Left ventricle myocardium inferior (tissue), 1 donor: Measurements from ENCODE around the gene CHCHD6. TPM values are rescaled to one million over a fixed set of nuclear protein-coding genes. Genes with fewer than 3 reads are reported as not detected.

ENCODE experiments used
- DNase-seq: peaks from one replicate; pipeline ENCODE4 v3.0.0-alpha.2; 2020
- H3K27ac ChIP-seq: fragments of 200-600 bp; replicated peaks from 2 replicates; pipeline ENCODE4 v1.8.0; 2021
- H3K27me3 ChIP-seq: fragments of 200-600 bp; 2 replicates; pipeline ENCODE4 v1.8.0; 2021; ENCODE audit warnings: low read depth
- H3K36me3 ChIP-seq: fragments of 200-600 bp; 2 replicates; pipeline ENCODE4 v1.8.0; 2021
- H3K4me1 ChIP-seq: fragments of 200-600 bp; 2 replicates; pipeline ENCODE4 v1.8.0; 2021
- H3K4me3 ChIP-seq: fragments of 200-600 bp; 2 replicates; pipeline ENCODE4 v1.8.0; 2021; ENCODE audit warnings: mild to moderate bottlenecking, moderate library complexity
- H3K9me3 ChIP-seq: fragments of 200-600 bp; replicated peaks from 2 replicates; pipeline ENCODE4 v1.8.0; 2021
- intact Hi-C: fragments of 100-400 bp; cut with micrococcal nuclease; formaldehyde crosslinking; loops from one replicate; pipeline ENCODE4 v1.11.0; 2022
- total RNA-seq: library from RNA; stranded (reverse); fragmentation: NEBNext Ultra II Directional; extraction: Animal tissue kit (Norgen Biotek cat#: 25700); gene quantifications from one replicate; pipeline ENCODE4 v1.2.1, GENCODE V29; 2021
- TF ChIP-seq, protein P1 (sequence below): fragments of 200-600 bp; IDR thresholded peaks from 2 replicates; pipeline ENCODE4 v1.8.0; 2021; ENCODE audit warnings: antibody characterized with exemption, mild to moderate bottlenecking, borderline replicate concordance
- donor health status: DM: no; HTN: yes; CAD: no; lungs with severe emphysema.

The CHCHD6 gene
- total RNA-seq, 1 donor from 2014 or later = 10.1 TPM

DNA sequence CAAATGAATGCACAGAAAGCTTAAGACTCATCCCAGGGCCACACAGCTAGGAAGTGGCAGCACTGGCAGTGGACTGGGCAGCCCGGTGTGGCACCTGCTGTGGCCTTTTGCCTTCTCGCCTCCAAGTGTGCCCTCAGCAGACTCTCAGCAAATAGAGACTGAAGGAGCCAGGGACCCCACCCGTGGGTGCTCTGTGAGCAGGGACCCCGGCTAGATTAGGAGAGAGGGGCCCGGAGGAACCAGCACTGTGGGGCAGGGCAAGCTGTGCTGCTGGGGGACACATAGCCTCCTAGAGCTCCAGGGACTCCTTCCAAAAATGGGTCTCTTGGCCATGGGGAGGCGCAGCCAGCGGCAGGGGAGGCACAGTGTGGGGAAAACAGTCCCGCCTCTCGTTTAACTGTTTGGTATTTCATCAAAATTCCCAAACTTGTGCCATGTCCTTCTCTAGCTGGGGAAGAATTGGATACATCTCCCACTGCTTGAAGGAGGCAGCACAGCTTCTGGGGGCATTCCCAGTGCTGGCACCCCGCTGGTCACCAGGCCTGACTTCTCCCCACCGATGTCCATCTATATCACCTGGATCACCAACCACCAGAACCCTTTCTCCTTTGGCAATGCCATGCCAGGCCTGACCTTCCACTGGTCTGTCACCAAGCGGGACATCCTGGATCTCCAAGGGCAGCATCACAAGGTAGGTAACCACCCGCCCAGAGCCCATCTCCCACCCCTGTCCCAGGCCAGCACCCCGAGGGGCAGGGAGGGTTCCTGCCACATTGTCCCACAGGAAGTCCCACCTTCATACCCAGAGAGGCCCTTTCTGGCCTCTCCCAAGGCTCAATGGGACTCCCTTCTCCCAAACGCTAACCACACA, 37.1 kb upstream of the CHCHD6 start:
- Histone ChIP-seq H3K36me3 (no peaks in the 10 kb centered on the region), H3K9me3 (no peaks in the 10 kb centered on the region), H3K4me3 (no peak overlapping the region), H3K4me1 (no peaks in the 10 kb centered on the region), H3K27ac (no peak overlapping the region), H3K27me3 (peaks cover 30% of the 10 kb centered on the region)
- intact Hi-C loops = no loop called here
- TF ChIP-seq, protein P1, sequence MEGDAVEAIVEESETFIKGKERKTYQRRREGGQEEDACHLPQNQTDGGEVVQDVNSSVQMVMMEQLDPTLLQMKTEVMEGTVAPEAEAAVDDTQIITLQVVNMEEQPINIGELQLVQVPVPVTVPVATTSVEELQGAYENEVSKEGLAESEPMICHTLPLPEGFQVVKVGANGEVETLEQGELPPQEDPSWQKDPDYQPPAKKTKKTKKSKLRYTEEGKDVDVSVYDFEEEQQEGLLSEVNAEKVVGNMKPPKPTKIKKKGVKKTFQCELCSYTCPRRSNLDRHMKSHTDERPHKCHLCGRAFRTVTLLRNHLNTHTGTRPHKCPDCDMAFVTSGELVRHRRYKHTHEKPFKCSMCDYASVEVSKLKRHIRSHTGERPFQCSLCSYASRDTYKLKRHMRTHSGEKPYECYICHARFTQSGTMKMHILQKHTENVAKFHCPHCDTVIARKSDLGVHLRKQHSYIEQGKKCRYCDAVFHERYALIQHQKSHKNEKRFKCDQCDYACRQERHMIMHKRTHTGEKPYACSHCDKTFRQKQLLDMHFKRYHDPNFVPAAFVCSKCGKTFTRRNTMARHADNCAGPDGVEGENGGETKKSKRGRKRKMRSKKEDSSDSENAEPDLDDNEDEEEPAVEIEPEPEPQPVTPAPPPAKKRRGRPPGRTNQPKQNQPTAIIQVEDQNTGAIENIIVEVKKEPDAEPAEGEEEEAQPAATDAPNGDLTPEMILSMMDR = no peak
- no peak for DNase-seq

DNA sequence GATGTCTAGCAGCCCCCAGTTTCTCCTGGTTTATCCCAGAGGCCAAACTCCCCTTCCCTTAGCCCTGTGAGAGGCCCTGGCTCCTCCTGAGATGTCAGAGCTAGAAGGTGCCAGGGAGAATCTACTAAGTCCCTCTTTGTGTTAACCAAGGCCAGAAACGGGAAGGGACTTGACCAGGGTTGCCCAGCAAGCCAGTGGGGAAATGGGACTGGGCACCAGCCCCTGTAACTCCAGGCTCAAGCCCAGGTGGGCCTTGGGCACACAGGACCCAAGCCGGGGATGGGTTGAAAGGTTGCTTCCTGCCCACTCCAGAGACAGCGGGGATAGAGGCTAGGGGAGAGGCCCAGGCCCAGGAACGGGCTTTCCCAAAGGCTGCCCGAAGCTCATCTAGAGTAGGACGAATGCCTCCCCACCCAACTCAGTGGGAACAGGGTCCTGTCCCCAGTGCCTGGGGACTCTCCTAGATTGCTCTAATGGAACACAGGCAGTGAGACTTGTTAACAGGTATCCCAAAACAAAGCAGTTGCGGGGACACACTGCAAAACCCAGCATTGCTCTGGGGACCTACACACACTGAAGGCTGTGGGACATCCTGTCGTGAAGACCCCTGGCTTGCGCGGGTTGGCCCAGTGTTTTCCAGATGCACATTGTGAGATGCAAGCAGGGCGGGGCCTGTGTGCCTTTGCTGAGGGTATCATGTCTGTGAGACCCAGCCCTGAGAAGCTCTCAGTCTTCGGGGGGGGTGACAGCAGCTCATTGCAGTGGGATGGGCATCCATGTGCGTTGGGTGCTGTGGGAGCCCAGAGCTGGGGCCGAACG, 36.2 kb upstream of the CHCHD6 start:
- TF ChIP-seq, protein P1 = no peak
- no peak overlapping the region for H3K4me3 ChIP-seq
- H3K9me3 ChIP-seq = no peaks in the 10 kb centered on the region
- DNase-seq = no peak
- peaks cover 26% of the 10 kb centered on the region for H3K27me3 ChIP-seq
- H3K36me3 ChIP-seq = no peaks in the 10 kb centered on the region
- no peak overlapping the region for H3K27ac ChIP-seq
- intact Hi-C loops = no loop called here
- H3K4me1 ChIP-seq = no peaks in the 10 kb centered on the region

DNA sequence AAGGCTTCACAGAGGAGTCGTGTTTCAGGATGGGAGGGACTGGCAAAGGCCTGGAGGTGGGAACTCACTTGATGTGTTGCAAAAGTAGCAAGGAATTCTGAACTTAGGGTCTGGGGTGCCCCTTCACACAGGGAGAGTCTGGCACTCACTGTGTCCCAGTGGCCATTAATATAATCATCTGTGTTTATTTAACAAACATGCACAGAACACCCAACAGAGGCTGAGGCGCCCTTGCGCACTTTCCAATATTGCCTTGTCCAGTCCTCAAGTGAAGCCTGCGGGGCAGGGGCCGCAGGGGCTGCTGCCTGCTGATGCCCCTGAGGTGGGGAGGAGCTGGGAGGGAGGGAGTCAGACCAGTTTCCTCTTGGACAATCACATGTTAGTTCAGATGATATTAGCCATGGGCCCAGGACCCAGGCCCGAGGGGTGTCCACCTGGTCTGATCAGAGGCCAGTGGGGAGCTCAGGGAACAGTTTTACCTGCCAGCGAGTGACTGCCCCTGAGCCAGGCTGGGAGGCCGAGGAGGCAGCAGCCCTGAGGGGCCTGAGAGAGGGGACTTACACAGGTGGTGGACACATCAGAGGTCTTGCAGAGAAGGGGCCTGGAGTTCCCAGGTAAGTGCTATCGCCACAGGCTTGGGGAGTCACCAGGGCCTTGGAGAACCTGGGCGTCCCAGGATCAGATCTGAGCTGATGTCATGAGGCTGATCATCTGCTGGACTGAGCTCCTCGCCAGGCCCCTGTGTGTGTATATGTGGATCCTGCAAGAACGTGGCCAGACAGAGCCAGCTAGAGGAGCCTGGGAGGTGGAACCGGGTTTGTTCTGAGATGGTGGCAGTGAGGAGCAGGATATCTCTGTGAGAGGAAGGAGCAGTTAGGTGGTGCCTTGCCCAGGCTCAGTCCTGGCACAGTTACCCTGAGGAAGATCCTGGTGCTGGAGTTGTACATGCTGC, 35.3 kb upstream of the CHCHD6 start:
- intact Hi-C loops = no loop called here
- H3K9me3 ChIP-seq = peaks cover 4% of the 10 kb centered on the region
- no peak for DNase-seq

GRCh38 chr3:126671521-126671920, 32.5 kb upstream of the CHCHD6 start:
- no peak for DNase-seq
- H3K36me3 ChIP-seq = no peaks in the 10 kb centered on the region
- no peak overlapping the region for H3K27ac ChIP-seq
- no peaks in the 10 kb centered on the region for H3K4me1 ChIP-seq
- TF ChIP-seq, protein P1 = no peak
- intact Hi-C loops = no loop called here
- H3K9me3 ChIP-seq = peaks cover 15% of the 10 kb centered on the region
- H3K4me3 ChIP-seq = no peak overlapping the region
- peaks cover 12% of the 10 kb centered on the region for H3K27me3 ChIP-seq

More for the DNA sequence above, 35.3 kb upstream of the CHCHD6 start:
- Histone ChIP-seq H3K27ac (no peak overlapping the region), H3K4me3 (no peak overlapping the region), H3K36me3 (no peaks in the 10 kb centered on the region), H3K27me3 (peaks cover 19% of the 10 kb centered on the region), H3K4me1 (no peaks in the 10 kb centered on the region)
- TF ChIP-seq, protein P1 = no peak

- H3K27me3 ChIP-seq = peaks cover 17% of the 10 kb centered on the region
- no peaks in the 10 kb centered on the region for H3K36me3 ChIP-seq
- no peak overlapping the region for H3K4me3 ChIP-seq
- H3K27ac ChIP-seq = no peak overlapping the region
- TF ChIP-seq, protein P1 = no peak
- intact Hi-C loops = no loop called here
- peaks cover 15% of the 10 kb centered on the region for H3K9me3 ChIP-seq
- no peaks in the 10 kb centered on the region for H3K4me1 ChIP-seq
- no peak for DNase-seq
These were observed 31.7 kb upstream of the CHCHD6 start for GRCh38 chr3:126672340-126672739.
